Measurements from ENCODE around the gene SYNE4. TPM values are rescaled to one million over a fixed set of nuclear protein-coding genes. Genes with fewer than 3 reads are reported as not detected.

The SYNE4 gene
- total RNA-seq, 2 experiments from 2014 or later, result 1.6 TPM

DNA sequence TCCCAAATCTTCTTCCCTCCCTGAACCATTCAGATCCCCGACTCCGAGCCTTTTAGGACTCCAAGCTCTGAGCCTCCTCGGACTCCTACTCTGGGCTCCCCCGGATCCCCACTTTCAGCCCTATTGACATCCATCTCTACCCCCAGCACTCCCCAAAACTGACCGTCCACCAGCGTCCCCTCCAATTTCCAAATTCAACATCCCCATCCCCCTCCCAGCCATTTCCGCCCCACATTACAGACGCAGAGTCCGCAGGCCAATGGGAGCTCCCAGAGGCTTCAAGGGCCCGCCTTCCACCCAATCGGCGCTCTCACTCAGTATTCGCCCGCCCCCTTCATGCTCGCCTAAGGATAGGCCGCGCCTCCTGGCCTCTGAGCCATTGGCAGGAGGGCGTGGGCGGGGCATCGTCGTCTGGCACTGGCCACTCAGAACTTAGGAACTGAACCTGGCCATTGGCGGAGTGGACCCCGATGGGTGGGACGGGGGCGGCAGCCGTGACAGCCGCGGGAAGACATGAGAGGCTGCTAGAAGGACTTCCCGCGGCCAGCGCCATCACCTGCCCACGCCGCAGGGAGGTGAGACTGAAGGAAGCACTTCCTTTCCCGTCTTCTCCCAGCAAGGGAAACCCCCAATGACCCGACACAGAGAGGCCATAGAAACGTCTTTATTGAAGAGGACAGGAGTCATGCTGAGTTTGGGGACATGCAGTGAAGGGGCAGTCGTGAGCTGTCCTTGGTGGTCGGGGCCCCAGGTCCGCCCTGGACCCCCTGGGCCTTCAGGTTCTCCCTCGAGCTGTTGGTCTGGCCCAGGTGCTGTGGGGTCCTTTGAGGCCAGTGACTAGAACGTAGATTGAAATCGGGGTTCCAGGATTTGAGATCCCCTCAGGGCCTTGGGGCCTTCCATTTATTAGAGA is 5.7 kb upstream of the SYNE4 start, which contains the start of gene ALKBH6:
Gene ALKBH6 (minus strand): TSS at position 202 of the 913 bp plus-strand sequence. CDS start 816 bp downstream, outside the sequence.
- Histone ChIP-seq H3K27me3 (ENCODE audit: control insufficient read depth in 1 of 2, insufficient read depth in 2 of 2, low read length in 2 of 2) (no peaks in the 10 kb centered on the region), H3K9me3 (ENCODE audit: control insufficient read depth in 1 of 2, insufficient read depth in 1 of 2, low read length in 2 of 2) (no peaks in the 10 kb centered on the region), H3K27ac (ENCODE audit: low read depth in 1 of 2, low read length in 2 of 2) (peak within 1 kb of the TSS; percentile 75 to 89), H3K4me1 (ENCODE audit: insufficient read depth, low read length) (peaks cover 32% of the 10 kb centered on the region), H3K4me3 (ENCODE audit: low read length) (peak within 1 kb of the TSS; percentile 88), H3K36me3 (ENCODE audit: insufficient read depth, low read length) (no peaks in the 10 kb centered on the region)
- H3K27me3 Mint-ChIP-seq, result no peaks in the 10 kb centered on the region
- peaks cover 7% of the 10 kb centered on the region for H3K36me3 Mint-ChIP-seq (ENCODE audit: low read depth)
- intact Hi-C loops (cut with DNase I, micrococcal nuclease), result loop anchor here (1.0 to 5.0 kb wide), 4 partner anchors 19 to 101 kb away; partner anchors contain the start of genes THAP8 (in 2 of the 2), WDR62 (in 2 of the 2), POLR2I (in 1 of the 2) and SDHAF1 (in 1 of the 2)
- ChIA-PET CTCF (interaction anchor here (0.7 to 1.5 kb wide), 5 partner anchors 20 to 114 kb away, joined by 3 to 7 read pairs (median 3); no protein-coding TSS in a partner anchor), POLR2A (interaction anchor here (0.6 to 1.8 kb wide), 15 partner anchors 17 to 366 kb away, joined by 3 to 17 read pairs (median 4); partner anchors contain the start of genes COX6B1, POLR2I, PSENEN and SDHAF1)
- TF ChIP-seq, protein P1, sequence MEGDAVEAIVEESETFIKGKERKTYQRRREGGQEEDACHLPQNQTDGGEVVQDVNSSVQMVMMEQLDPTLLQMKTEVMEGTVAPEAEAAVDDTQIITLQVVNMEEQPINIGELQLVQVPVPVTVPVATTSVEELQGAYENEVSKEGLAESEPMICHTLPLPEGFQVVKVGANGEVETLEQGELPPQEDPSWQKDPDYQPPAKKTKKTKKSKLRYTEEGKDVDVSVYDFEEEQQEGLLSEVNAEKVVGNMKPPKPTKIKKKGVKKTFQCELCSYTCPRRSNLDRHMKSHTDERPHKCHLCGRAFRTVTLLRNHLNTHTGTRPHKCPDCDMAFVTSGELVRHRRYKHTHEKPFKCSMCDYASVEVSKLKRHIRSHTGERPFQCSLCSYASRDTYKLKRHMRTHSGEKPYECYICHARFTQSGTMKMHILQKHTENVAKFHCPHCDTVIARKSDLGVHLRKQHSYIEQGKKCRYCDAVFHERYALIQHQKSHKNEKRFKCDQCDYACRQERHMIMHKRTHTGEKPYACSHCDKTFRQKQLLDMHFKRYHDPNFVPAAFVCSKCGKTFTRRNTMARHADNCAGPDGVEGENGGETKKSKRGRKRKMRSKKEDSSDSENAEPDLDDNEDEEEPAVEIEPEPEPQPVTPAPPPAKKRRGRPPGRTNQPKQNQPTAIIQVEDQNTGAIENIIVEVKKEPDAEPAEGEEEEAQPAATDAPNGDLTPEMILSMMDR (IDR thresholded peaks at IDR 0.05), result no peak
- peak; percentile 97 to 100 (median 99) for DNase-seq
- peak; percentile 98 for ATAC-seq (ENCODE audit: poor library complexity)
- H3K4me3 Mint-ChIP-seq, result peak within 1 kb of the TSS; percentile 99
- no peaks in the 10 kb centered on the region for H3K9me3 Mint-ChIP-seq
- peaks cover 47% of the 10 kb centered on the region for H3K4me1 Mint-ChIP-seq (ENCODE audit: low read depth)
- H3K27ac Mint-ChIP-seq, result peak within 1 kb of the TSS; percentile 94

DNA sequence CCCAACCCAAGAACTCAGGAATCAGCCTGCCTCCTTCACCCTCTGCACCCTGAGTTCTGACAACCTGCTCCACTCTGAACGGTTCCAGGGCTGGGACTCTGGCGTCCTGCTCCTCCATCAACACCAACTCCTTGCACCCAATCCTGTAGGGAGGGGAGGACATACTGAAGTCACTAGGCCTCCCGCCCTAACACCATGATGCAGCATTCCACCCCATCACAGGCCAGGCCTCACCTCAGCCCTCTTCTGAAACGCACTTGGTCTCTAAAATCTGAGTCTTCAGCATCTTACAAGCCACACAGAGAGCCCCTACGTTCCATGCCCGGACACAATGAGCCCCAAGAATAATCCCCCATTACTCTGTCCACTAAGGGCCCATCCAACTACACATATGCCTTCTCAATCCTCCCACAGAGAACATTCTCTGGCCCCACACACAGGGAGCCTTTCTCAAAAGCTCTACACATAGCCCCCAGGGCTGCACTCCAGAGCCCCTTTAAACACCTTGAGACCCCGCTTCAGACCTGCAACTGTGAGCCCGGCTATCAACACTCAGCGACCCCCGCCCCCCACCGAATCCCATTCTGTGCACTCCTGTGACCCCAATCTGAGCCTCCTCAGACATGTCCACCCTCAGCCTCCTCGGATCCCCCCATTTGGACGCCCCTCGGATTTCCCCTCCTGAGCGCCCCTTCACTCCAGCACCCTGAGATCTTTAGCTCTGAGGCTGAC is 4.8 kb upstream of the SYNE4 start:
- ATAC-seq (ENCODE audit: poor library complexity), result no peak
- Mint-ChIP-seq H3K27me3 (no peaks in the 10 kb centered on the region), H3K36me3 (ENCODE audit: low read depth) (peaks cover 7% of the 10 kb centered on the region), H3K9me3 (no peaks in the 10 kb centered on the region), H3K4me3 (peak overlapping the region; percentile 99), H3K4me1 (ENCODE audit: low read depth) (peaks cover 47% of the 10 kb centered on the region), H3K27ac (peak overlapping the region; percentile 94)
- intact Hi-C loops (cut with DNase I, micrococcal nuclease), result loop anchor here (1.0 to 5.0 kb wide), 4 partner anchors 18 to 101 kb away; partner anchors contain the start of genes THAP8 (in 2 of the 2), WDR62 (in 2 of the 2), POLR2I (in 1 of the 2) and SDHAF1 (in 1 of the 2)
- ChIA-PET CTCF (interaction anchor here (1.0 to 1.5 kb wide), 4 partner anchors 22 to 115 kb away, joined by 3 to 7 read pairs (median 4); no protein-coding TSS in a partner anchor), POLR2A (interaction anchor here (0.7 to 1.8 kb wide), 12 partner anchors 16 to 311 kb away, joined by 3 to 17 read pairs (median 6); partner anchors contain the start of genes POLR2I, PSENEN, SDHAF1 and THAP8)
- no peak for DNase-seq
- H3K27me3 ChIP-seq (ENCODE audit: control insufficient read depth in 1 of 2, insufficient read depth in 2 of 2, low read length in 2 of 2), result no peaks in the 10 kb centered on the region
- peak overlapping the region; percentile 75 to 89 for H3K27ac ChIP-seq (ENCODE audit: low read depth in 1 of 2, low read length in 2 of 2)
- H3K4me3 ChIP-seq (ENCODE audit: low read length), result peak overlapping the region; percentile 88
- no peaks in the 10 kb centered on the region for H3K9me3 ChIP-seq (ENCODE audit: control insufficient read depth in 1 of 2, insufficient read depth in 1 of 2, low read length in 2 of 2)
- peaks cover 39% of the 10 kb centered on the region for H3K4me1 ChIP-seq (ENCODE audit: insufficient read depth, low read length)
- H3K36me3 ChIP-seq (ENCODE audit: insufficient read depth, low read length), result no peaks in the 10 kb centered on the region
- TF ChIP-seq, protein P1 (IDR thresholded peaks at IDR 0.05), result no peak

DNA sequence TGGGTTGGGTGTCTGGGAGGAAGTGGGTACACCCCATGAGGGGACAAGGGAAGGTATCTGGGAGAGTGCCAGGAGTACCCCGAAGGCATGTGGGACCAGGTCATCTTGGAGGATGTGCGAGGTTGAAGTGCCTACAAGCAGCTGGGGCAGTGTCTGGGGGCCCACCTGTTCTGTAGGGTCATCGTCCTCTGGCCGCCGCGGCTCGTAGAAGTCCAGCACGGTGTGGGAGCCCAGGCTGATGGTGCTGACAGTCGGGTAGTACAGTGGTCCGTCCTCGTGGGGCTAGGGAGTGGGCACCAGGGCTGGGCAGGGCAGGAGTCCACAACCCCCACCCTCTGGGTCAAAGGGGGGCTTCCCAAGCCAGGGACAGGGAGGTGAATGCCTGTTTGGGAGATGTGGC is 1.8 kb upstream of the SYNE4 start:
- CTCF ChIA-PET, result no interaction called here
- H3K27ac Mint-ChIP-seq, result peak overlapping the region; percentile 44

More for the DNA sequence above, 1.8 kb upstream of the SYNE4 start:
- TF ChIP-seq, protein P1 (IDR thresholded peaks at IDR 0.05), result no peak
- Mint-ChIP-seq H3K9me3 (no peaks in the 10 kb centered on the region), H3K4me1 (ENCODE audit: low read depth) (peaks cover 37% of the 10 kb centered on the region), H3K4me3 (peak overlapping the region; percentile 63), H3K27me3 (no peaks in the 10 kb centered on the region), H3K36me3 (ENCODE audit: low read depth) (peaks cover 7% of the 10 kb centered on the region)
- Histone ChIP-seq H3K27me3 (ENCODE audit: control insufficient read depth in 1 of 2, insufficient read depth in 2 of 2, low read length in 2 of 2) (no peaks in the 10 kb centered on the region), H3K36me3 (ENCODE audit: insufficient read depth, low read length) (no peaks in the 10 kb centered on the region), H3K4me1 (ENCODE audit: insufficient read depth, low read length) (peaks cover 43% of the 10 kb centered on the region), H3K9me3 (ENCODE audit: control insufficient read depth in 1 of 2, insufficient read depth in 1 of 2, low read length in 2 of 2) (no peaks in the 10 kb centered on the region), H3K4me3 (ENCODE audit: low read length) (no peak overlapping the region), H3K27ac (ENCODE audit: low read depth in 1 of 2, low read length in 2 of 2) (no peak overlapping the region)
- intact Hi-C loops (cut with DNase I, micrococcal nuclease), result loop anchor here in 1 of 2 experiments (5.0 kb wide), 1 partner anchor 53 kb away; no protein-coding TSS in a partner anchor
- ATAC-seq (ENCODE audit: poor library complexity) (no peak), DNase-seq (no peak)
- POLR2A ChIA-PET, result no interaction called here

All from CD4-positive, alpha-beta T cell (primary cell).